Stimulated activated CD8-positive, alpha-beta memory T cell treated with anti-CD3 and anti-CD28 coated beads, Interleukin-12 subunit alpha, Interleukin-12 subunit beta, amount 100 ng/mL, for 1 hour (primary cell): Measurements from ENCODE around the gene MYO9A.
"Not testable (repeated sequence)": the region's sequence is repeated elsewhere in the genome, so short reads cannot be mapped to it uniquely, and the experiment has no call there.

Source experiments
- DNase-seq: peaks from one replicate; pipeline ENCODE4 v3.0.0-alpha.2; 2020; ENCODE audit warnings: low read depth

The MYO9A gene

DNA sequence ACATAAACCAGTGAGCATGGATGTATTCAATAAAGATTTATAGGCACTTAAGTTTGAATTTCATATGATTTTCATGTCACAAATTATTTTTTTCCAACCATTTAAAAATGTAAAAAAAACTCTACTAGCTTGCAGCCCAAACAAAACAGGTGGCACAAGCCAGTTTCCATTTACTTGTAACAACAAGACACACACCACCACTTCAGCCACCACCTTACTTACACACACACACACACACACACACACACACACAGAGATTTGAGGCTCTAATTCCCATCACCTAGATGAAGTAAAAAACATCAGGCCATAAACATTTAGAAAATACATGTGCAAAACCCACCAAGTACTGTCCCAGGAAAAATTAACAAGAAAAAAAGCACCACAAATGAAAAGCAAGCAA lies 25.3 kb downstream of the MYO9A start:
- no peak for DNase-seq

DNA sequence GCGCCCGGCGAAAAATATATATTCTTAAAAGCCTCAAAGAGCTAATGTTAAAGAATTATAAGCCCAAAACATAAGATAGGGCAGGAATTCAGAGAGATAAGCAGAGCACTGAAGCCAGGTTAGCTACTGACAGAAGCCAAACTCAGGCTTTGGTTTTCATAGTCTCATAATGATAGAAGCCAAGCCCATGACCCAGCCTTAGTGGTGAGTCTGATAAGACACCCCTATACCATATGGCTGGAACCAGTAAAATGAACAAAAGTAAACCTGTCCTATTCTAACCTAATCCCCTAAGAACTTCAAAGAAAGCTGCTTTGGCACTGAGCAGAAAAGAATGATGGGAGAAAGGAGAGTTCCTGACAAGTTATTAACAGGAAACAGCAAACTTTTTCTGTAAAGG lies 25.9 kb downstream of the MYO9A start:
- no peak for DNase-seq

DNA sequence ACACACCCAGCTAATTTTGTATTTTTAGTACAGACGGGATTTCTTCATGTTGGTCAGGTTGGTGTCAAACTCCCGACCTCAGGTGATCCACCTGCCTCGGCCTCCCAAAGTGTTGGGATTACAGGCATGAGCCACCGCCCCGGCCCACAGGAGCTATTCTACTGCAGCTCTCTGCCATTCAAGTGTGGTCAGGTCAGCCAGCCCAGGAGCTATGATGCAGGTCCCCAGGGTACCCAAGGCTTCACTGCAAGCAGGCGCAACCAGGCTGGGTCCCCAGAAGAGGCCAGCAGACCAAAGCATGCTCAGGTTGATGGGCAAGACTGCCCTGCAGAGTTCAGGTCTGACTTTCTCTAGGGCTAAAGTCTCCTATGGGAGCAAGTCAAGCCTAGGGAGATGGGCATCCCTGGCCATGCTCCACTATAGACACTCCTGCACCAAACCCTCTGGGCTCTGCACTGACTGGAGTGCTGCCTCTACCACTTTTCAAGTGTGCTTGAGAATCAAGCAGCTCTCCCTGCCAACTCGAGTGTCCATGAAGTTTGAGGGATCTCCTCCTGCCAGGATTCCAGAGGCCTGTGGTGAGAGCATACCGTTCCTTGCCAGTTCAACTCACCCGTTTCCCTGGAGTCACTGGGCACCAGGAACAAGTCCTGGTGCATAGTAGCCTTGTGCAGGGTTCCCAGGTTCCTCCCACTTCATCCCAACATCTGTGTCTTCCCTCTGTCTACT lies 30.9 kb downstream of the MYO9A start:
- no peak for DNase-seq

DNA sequence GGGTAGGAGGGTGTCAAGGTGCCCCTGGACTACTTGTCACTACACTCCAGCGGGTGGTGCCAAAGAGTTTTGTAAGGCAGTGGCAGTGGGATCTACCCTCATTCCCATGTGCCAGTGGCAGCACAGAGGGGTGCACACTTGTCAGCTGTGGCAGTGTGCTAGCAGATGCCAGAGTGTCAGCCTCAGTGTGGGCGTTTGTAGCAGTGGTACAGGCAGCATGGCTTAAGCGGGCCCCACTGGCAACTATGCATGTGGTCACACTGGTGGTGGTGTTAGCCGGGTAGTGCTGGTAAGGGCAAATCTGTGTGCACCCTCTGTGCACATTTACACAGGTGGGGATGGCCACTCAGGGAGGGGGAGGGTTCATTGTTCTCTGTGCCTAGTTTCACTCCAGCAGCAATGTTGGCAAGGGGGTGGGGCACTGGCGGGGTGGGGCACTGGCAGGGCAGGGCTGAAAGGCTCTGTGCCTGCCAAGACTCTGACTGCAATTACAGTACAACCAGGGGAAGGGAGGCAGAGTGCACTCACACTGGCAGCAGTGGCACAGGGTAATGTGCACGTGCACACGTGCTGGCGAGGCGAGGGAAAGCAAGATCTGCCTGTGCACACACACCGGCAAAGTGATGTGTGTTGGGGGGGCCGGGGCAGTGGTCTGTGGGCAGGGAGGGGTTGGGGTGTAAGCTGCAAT lies 31.8 kb downstream of the MYO9A start:
- DNase-seq, result no peak

DNA sequence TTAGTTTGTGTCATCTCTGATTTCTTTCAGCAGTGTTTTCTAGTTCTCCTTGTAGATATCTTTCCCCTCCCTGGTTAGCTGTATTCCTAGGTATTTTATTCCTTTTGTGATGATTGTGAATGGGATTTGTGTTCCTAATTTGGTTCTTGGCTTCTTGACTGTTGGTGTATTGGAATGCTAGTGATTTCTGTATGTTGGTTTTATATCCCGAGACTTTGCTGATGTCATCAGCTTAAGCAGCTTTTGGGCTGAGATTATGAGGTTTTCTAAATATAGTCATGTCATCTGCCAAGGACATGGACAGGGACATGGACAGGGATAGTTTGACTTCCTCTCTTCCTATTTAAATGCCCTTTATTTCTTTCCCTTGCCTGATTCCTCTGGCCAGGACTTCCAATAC lies 35.8 kb downstream of the MYO9A start:
- no peak for DNase-seq

DNA sequence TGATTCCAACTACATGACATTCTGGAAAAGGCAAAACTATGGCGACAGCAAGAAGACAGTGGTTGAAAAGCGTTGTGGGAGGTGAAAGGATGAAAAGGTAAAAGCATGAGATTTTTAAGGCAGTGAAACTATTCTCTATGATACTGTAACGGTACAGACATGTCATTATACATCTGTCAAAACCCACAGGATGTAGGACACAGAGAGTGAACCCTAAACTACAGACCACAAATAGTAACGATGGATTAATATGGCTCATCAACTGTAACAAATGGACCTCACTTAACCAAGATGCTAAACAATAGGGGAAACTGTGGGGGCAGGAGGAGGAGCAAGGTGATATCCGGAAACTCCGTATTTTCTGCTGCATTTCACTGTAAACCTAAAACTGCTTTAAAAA lies 39.1 kb downstream of the MYO9A start:
- DNase-seq, result no peak

DNA sequence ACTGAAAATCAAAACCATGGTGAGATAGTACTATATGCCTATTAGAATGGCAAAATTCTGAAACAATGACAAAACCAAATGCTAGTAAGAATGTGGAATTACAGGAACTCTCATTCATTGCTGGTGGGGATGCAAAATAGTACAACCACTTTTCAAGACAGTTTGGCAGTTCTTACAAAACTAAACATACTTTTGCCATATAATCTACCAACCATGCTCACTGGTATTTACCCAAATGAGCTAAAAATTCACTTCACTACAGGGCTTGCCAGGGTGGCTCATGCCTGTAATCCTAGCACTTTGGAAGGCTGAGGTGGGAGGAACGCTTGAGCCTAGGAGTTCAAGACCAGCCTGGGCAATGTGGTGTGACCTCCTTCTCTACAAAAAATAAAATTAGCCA lies 40.0 kb downstream of the MYO9A start:
- no peak for DNase-seq

DNA sequence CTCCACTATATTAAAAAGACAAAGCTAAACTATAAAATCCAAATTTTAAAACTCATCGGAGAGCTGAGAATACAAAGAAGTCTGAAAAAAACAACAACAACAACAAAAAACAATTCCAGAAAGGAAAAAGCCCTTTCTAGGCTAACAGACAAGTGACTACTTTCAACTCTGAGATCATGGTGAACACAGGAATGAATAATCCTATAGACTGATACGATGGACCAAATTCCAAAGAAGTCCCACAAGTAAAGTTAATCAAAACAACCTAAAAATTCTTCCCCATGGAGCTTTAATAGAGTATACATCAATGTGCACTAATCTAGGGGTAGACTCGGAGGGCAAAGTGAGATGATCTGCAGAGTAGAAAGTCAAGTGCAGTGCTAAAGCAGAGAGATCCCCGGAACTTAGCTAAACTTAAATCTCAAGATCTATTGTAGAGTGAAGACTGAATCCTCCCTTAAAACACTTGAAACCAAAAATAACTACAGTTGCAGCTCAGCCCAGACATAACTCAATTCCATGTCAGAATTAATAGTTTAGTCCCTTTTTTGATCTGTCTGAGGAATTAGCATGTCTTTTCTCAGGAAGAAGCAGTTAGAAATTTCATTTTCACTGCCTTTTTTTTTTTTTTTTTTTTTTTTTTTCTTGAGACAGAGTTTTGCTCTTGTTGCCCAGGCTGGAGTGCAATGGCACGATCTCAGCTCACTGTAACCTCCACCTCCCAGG lies 43.5 kb downstream of the MYO9A start:
- DNase-seq, result no peak

DNA sequence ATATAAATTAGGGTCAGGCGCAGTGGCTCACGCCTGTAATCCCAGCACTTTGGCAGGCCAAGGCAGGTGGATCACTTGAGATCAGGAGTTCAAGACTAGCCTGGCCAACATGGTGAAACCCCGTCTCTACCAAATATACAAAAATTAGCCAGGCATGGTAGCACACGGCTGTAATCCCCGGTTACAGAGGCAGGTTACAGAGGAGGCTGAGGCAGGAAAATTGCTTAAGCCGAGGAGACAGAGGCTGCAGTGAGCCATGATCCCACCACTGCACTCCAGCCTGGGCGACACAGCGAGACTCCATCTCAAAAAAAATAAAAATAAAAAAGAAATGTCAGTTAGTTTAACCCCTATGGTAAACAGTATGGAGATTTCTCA lies 46.5 kb downstream of the MYO9A start:
- not testable (repeated sequence) for DNase-seq

DNA sequence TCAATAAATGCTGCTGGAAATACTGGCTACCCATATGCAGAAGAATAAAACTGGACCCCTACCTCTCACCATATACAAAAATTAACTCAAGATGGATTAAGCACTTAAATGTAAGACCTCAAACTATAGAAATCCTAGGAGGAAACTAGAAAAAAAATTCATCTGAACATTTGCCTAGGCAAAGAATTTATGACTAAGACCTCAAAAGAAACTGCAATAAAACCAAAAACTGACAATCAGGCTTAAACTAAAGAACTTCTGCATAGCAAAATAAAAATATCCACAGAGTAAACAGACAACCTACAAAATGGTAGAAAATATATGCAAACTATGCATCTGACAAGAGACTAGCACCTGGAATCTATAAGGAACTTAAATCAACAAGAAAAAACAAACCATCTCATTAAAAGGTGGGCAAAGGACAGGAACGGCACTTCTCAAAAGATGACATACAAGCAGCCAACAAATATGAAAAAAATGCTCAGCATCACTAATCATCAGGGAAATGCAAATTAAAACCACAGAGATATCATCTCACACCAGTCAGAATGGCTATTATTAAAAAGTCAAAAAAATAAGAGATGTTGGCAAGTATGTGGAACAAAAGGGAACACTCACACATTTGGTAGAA lies 47.0 kb downstream of the MYO9A start:
- DNase-seq, result no peak

DNA sequence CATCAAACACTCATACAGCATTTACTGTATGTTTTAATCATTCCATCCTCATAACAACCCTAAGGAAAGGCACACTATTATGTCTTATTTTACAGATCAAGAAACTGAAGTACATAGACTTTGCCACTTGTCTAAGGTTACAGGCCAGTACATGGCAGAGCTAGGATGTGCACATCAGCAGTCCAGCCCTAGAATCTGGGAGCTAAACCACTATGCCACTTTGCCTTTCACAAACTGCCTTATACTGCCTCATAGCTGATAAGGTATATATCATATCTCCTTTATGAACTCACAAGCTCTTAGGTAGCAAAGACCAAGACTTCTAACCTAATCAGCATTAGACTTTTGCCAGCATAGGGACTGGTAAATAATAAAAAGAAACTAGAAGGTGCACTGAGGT lies 49.1 kb downstream of the MYO9A start:
- no peak for DNase-seq

DNA sequence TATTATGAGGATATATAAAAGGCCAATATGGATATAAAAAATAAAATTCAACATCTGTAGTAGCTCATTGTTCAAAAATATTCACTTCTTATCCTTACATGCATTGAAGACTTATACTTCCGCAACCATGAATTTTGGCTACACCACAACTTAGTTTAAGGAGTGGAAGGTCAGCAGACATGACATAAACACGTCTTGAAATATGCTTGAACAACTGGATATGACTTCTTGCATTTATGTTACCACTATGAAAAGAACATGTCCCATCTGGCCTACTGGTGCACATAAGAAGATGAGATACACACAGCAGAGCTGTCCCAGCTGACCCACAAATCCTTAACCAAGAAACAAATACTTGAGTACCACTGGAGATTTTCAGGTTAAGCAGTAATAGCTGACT lies 52.1 kb downstream of the MYO9A start:
- DNase-seq, result no peak

DNA sequence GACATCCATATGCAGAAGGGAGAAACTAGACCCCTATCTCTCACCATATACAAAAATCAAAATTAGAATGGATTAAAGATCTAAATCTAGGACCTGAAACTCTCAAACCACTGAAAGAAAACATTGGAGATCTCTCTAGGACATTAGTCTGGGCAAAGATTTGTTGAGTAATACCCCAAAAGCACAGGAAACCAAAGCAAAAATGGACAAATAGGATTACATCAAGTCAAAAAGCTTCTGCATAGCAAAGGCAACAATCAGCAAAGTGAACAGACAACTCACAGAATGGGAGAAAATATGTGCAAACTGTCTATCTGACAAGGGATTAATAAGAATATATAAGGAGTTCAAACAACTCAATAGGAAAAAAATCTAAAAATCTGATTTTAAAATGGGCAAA lies 54.8 kb downstream of the MYO9A start:
- DNase-seq, result no peak

DNA sequence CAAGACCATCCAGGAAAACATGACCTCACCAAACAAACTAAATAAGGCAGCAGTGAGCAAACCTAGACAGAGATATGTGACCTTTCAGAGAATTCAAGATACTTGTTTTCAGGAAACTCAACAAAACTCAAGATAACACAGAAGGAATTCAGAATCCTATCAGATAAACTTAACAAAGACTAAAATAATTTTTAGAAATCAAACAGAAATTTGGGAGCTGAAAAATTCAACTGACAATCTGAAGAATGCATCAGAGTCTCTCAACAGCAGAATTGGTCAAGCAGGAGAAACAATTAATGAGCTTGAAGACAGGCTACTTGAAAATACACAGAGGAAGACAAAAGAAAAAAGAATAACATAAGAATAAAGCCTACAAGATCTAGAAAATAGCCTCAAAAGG lies 55.6 kb downstream of the MYO9A start:
- DNase-seq, result no peak

DNA sequence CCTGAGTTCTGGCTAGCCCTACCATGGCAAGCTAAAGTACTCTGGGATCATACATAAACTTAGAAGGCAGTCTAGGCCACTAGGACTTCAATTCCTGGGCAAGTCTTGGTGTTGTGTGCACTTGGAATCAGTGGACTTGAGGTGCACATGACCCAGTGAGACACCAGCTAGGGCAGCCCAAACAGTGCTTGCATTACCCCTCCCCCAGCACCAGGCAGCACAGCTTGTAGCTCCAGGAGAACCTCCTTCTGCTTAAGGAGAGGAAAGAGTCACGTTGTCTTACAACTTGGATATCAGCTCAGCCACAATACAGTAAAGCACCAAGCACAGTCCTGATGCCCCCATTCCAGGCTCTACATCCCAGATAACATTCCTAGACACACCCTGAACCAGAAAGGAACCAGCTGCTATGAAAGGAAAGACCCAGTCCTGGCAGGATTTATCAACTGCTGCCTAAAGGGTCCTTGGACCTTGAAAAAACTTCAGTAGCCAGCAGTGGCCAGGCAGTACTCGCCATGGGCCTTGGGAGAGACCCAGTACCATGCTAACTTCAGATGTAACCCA lies 57.2 kb downstream of the MYO9A start:
- no peak for DNase-seq

DNA sequence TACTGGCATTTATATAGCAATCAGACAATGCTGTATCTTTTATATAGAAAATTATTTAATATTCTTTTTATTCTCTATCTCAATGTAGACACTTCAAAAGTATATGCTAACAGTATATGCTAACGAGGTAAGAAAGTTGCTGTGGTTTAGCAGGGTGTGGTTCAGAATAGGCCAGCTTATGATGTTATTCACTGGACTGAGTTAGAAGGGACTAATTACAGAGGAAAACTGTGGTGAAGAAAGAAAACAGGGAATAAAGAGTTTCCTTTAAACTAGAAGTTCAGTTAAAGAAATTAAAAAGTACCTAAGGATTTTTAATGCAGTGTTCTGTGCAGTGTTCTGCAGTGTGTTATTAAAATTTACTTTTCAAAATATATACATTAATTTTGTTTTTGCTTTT lies 59.4 kb downstream of the MYO9A start:
- no peak for DNase-seq

DNA sequence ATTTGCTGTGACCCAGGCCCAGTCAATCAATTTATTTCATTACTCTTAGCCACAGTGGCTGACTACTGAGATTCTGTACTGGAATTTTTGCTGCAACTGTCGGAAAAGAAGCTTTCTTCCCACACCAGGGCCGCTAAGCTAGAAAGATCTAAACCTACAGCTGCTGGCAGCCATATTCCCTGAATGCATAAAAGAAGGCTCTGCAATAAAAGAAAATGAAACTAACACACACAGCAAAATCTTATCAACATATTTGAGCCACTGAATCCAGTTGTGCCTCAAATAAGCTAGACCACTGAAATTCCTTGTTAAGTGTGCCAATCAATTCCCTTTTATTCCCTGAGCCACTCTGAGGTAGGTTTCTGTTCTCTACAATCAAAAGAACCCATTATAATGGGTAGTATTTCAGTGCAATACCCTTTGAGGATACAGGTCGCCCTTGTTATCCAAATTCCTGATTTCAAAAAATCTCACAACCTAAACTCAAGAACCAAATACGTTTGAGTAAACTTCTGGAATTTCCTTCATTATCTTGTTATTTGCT lies 60.3 kb downstream of the MYO9A start:
- no peak for DNase-seq

DNA sequence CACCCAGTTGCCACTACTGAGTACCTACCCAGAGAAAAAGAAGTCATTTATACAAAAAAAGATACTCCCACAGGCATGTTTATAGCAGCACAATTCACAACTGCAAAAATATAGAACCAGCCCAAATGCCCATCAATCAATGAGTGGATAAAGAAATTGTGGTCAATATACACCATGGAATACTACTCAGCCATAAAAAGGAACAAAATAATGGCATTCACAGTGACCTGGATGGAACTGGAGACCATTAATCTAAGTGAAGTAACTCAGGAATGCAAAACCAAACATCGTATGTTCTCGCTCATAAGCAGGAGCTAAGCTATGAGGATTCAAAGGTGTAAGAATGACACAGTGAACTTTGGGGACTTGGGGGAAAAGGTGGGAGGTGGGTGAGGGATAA lies 61.7 kb downstream of the MYO9A start:
- DNase-seq, result not testable (repeated sequence)

DNA sequence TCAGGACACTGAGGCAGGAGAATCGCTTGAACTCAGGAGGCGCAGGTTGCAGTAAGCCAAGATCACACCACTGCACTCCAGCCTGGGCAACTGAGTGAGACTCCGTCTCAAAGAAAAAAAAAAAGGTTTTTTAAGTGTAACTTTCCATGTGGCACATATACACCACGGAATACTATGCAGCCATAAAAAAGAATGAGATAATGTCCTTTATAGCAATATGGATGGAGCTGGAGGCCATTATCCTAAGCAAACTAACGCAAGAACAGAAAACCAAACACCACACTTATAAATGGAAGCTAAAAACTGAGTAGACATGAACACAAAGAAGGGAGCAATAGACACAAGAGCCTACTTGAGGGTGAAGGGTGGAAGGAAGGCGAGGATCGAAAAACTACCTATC lies 64.7 kb downstream of the MYO9A start:
- not testable (repeated sequence) for DNase-seq

DNA sequence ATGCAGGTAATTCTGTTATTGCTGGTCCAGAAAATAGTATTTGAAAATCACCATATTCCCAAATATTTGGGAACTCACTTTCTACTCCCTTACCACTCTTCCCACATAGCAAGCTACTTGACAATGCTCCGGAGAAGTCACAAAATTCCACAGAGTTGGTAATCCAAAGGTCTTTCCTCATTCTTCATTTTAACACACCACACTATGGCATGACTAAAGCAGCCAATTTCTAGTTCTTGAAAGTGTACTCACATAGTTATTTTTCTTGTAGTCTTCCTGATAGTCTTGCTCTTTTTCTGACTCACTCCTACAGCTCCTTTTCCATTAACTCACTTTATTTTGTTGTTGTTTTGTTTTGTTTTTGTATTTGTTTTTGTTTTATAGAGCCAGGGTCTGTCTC lies 67.2 kb downstream of the MYO9A start:
- DNase-seq, result no peak

DNA sequence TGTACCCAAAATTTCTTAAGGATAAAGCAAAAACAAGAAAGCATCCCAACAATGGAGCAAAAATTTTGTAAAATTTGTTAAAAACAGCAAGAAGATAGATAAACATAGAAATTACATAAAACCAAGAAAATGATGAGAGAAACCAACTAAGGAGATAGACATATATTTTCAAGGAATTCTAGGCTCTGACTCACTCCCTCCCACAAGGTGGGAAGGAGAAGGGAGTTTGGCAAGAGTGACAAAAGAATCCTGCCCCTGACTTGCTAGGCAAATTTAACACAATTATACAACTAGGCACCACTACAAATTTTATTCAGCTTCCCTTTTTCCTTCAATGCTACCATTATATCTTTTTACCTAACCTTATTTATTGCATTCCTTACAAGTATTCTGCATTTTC lies 70.9 kb downstream of the MYO9A start:
- no peak for DNase-seq

DNA sequence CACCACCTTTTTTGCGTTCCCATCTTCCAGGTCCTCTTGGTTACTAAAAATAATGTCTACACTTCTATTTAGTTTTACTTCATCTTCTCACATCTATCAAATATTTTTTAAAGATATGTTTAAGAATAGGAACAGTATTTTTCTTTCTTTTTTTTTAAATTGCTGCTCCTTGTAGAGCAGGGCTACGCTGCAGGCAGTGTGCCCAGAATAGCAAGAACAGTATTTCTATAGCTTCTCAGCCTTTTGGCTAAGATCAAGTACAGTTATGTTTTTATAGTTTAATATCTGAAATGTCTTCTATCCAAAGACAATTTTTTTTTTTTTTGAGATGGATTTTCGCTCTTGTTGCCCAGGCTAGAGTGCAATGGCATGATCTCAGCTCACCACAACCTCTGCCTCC lies 73.0 kb downstream of the MYO9A start:
- DNase-seq, result no peak
